ENCODE data around the gene GPN2. TPM values are rescaled to one million over a fixed set of nuclear protein-coding genes. Genes with fewer than 3 reads are reported as not detected.
A peak's percentile ranks its signal among the peaks of the same experiment; 100 is the strongest.

The GPN2 gene
- total RNA-seq, 1 donor from 2014 or later: 33.4 TPM

GRCh38 chr1:26831059-26831458 is 59.0 kb downstream of the GPN2 start:
- Mint-ChIP-seq H3K36me3 (peaks cover 22% of the 10 kb centered on the region), H3K4me3 (no peak overlapping the region), H3K27me3 (ENCODE audit: low read depth) (no peaks in the 10 kb centered on the region), H3K27ac (no peak overlapping the region), H3K4me1 (peaks cover 26% of the 10 kb centered on the region), H3K9me3 (no peaks in the 10 kb centered on the region)
- TF ChIP-seq, protein P1, sequence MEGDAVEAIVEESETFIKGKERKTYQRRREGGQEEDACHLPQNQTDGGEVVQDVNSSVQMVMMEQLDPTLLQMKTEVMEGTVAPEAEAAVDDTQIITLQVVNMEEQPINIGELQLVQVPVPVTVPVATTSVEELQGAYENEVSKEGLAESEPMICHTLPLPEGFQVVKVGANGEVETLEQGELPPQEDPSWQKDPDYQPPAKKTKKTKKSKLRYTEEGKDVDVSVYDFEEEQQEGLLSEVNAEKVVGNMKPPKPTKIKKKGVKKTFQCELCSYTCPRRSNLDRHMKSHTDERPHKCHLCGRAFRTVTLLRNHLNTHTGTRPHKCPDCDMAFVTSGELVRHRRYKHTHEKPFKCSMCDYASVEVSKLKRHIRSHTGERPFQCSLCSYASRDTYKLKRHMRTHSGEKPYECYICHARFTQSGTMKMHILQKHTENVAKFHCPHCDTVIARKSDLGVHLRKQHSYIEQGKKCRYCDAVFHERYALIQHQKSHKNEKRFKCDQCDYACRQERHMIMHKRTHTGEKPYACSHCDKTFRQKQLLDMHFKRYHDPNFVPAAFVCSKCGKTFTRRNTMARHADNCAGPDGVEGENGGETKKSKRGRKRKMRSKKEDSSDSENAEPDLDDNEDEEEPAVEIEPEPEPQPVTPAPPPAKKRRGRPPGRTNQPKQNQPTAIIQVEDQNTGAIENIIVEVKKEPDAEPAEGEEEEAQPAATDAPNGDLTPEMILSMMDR (IDR thresholded peaks at IDR 0.05; ENCODE audit: unreplicated experiment): no peak
- DNase-seq (ENCODE audit: low spot score in 2 of 2, unreplicated experiment in 2 of 2): no peak

- H3K9me3 Mint-ChIP-seq: no peaks in the 10 kb centered on the region
- TF ChIP-seq, protein P1 (IDR thresholded peaks at IDR 0.05; ENCODE audit: unreplicated experiment): no peak
- no peak overlapping the region for H3K27ac Mint-ChIP-seq
- H3K36me3 Mint-ChIP-seq: peaks cover 11% of the 10 kb centered on the region
- peak overlapping the region; percentile 15 for H3K4me3 Mint-ChIP-seq
- no peak for DNase-seq (ENCODE audit: low spot score in 2 of 2, unreplicated experiment in 2 of 2)
- no peaks in the 10 kb centered on the region for H3K27me3 Mint-ChIP-seq (ENCODE audit: low read depth)
- H3K4me1 Mint-ChIP-seq: peaks cover 42% of the 10 kb centered on the region
Measured at GRCh38 chr1:26829184-26829911, 60.7 kb downstream of the GPN2 start.

DNA sequence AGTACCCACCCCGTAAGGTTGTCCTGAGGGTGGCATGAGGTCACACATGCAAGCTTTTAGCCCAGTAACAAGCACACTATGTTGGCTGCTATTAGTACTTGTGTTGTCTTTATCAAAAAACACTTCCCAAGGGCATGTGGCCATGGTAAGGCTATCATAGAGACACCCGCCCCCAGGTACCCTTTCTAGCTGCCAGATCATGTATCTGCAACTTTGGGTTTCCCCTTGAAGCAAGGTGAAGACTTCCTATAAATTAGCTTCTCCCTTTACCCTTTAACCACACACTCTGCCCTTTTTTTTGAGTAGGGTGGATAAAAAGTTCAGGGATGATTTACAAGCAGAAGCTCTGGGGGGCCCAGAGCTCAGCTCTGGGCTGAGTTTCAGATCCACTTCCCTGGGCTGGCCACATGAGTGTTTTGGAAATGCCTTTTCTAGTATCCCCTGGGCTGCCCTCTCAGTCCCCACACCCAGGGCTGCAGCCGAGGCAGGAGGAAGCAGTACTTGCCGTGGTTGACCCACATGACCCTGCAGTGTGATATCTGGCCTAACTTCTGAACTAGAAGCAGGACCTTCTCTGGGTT is 61.6 kb downstream of the GPN2 start:
- no peaks in the 10 kb centered on the region for H3K27me3 Mint-ChIP-seq (ENCODE audit: low read depth)
- TF ChIP-seq, protein P1 (IDR thresholded peaks at IDR 0.05; ENCODE audit: unreplicated experiment): no peak
- peaks cover 43% of the 10 kb centered on the region for H3K4me1 Mint-ChIP-seq
- H3K4me3 Mint-ChIP-seq: peak overlapping the region; percentile 85
- peaks cover 5% of the 10 kb centered on the region for H3K36me3 Mint-ChIP-seq
- DNase-seq (ENCODE audit: low spot score in 2 of 2, unreplicated experiment in 2 of 2): no peak
- no peak overlapping the region for H3K27ac Mint-ChIP-seq
- no peaks in the 10 kb centered on the region for H3K9me3 Mint-ChIP-seq

DNA sequence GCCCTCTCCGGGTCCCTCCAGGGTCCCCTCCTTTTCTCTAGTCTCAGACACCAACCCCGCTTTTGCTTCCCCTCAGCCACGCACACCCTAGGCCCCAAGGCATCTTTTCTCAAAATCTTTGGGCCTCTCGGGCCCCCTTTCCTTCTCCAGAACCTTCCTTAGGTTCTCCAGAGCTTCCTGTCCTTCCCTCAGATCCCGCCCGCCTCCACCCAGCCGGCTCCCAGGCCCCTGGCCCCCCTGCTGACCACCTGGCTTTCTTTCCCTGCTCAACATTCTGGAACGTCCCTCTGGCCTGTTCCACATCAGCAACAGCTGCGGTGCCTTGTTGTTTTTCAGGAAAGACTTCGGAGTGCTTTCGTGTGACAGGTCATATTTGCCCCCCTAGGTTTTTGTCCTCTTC is 62.4 kb downstream of the GPN2 start:
- no peaks in the 10 kb centered on the region for H3K9me3 Mint-ChIP-seq
- TF ChIP-seq, protein P1 (IDR thresholded peaks at IDR 0.05; ENCODE audit: unreplicated experiment): no peak
- peak overlapping the region; percentile 88 for H3K27ac Mint-ChIP-seq
- peaks cover 4% of the 10 kb centered on the region for H3K36me3 Mint-ChIP-seq
- peak overlapping the region; percentile 85 for H3K4me3 Mint-ChIP-seq
- DNase-seq (ENCODE audit: low spot score in 2 of 2, unreplicated experiment in 2 of 2): no peak
- H3K4me1 Mint-ChIP-seq: peaks cover 43% of the 10 kb centered on the region
- H3K27me3 Mint-ChIP-seq (ENCODE audit: low read depth): no peaks in the 10 kb centered on the region

DNA sequence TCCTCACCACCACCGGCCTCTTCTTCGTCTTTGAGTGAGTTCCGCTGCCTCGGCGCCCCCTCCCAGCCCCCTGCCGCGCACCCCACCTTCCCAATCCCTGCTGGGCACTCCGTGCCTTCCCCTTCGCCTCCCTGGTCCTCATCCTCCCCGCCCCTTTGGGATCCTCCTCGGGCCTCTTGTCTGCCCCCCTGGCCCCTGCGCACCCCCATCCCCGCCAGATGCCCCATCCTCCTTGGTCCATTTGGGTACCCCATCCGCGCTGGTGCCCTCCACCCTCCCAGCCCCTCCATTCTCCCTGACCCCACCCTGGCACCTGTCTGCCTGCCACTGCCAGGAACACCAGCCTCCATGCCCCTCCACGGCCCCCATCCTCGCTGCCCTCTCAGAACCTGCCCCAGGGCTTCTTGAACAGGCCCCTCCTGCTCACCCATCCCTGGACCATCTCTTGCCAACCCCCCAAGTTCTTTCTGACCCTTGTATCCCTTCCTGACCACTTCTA is 62.9 kb downstream of the GPN2 start:
- H3K27me3 Mint-ChIP-seq (ENCODE audit: low read depth): no peaks in the 10 kb centered on the region
- H3K36me3 Mint-ChIP-seq: no peaks in the 10 kb centered on the region
- DNase-seq (ENCODE audit: low spot score in 2 of 2, unreplicated experiment in 2 of 2): no peak
- H3K9me3 Mint-ChIP-seq: no peaks in the 10 kb centered on the region
- TF ChIP-seq, protein P1 (IDR thresholded peaks at IDR 0.05; ENCODE audit: unreplicated experiment): no peak
- peak overlapping the region; percentile 85 for H3K4me3 Mint-ChIP-seq
- peak overlapping the region; percentile 88 for H3K27ac Mint-ChIP-seq
- H3K4me1 Mint-ChIP-seq: peaks cover 43% of the 10 kb centered on the region
